Fibroblast of the aortic adventitia (primary cell): ENCODE measurements around the gene PHYHIPL. TPM values are rescaled to one million over a fixed set of nuclear protein-coding genes. Genes with fewer than 3 reads are reported as not detected.
"Not testable (repeated sequence)": the region's sequence is repeated elsewhere in the genome, so short reads cannot be mapped to it uniquely, and the experiment has no call there.

Experiments
- DNase-seq: peaks from one replicate; pipeline ENCODE4 v3.0.0-alpha.2; 2010; ENCODE audit warnings: low read depth
- H3K4me3 ChIP-seq: 2 replicates; pipeline ENCODE4 v1.5.1; 2011; ENCODE audit warnings: low read depth, mild to moderate bottlenecking, control low read depth, low read length, moderate library complexity
- CTCF ChIP-seq: IDR thresholded peaks from 2 replicates; pipeline ENCODE4 v1.5.1; 2011; ENCODE audit warnings: mild to moderate bottlenecking, low read length, control low read depth, inconsistent platforms; ENCODE audit not compliant: insufficient read depth
- total RNA-seq: library from RNA; depleted of rRNA; stranded (reverse); fragments of >200 nt; gene quantifications from 2 replicates; pipeline ENCODE4 v1.2.3, GENCODE V29; 2012; ENCODE audit warnings: low replicate concordance

PHYHIPL gene
- total RNA-seq, 1 donor: not detected

- H3K4me3 ChIP-seq: no peak overlapping the region
- DNase-seq: no peak
- TF ChIP-seq CTCF: no peak
Measured at GRCh38 chr10:59216178-59216869, 39.9 kb downstream of the PHYHIPL start.

- TF ChIP-seq CTCF: no peak
- DNase-seq: no peak
Measured at GRCh38 chr10:59222788-59223187, 46.3 kb downstream of the PHYHIPL start.

GRCh38 chr10:59223597-59223996, 47.2 kb downstream of the PHYHIPL start:
- DNase-seq, H3K4me3 ChIP-seq: not testable (repeated sequence)

More at GRCh38 chr10:59222788-59223187, 46.3 kb downstream of the PHYHIPL start:
- H3K4me3 ChIP-seq: no peak overlapping the region

DNA sequence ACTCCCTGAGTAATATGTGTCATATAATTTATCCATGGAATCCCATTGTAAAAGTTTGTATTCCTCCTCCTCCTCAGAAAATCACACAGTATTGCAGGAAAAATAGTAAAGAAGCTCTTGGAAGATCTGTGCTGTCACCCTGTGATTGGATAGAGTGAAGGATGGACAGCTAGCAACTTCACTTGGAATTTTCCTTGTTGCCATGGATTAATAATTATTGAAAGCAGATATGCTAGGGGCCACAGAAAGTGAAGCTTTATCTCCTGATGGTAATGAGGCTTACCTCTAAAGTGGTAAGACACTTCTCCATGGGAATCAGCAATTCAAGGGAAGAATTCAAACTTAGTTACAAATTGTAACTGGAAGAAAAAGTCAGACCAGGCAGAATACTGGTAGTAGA, 48.8 kb downstream of the PHYHIPL start:
- H3K4me3 ChIP-seq: no peak overlapping the region
- DNase-seq: no peak
- TF ChIP-seq CTCF: no peak

GRCh38 chr10:59227136-59227673, 50.8 kb downstream of the PHYHIPL start:
- TF ChIP-seq CTCF: no peak
- no peak overlapping the region for H3K4me3 ChIP-seq
- DNase-seq: no peak

DNA sequence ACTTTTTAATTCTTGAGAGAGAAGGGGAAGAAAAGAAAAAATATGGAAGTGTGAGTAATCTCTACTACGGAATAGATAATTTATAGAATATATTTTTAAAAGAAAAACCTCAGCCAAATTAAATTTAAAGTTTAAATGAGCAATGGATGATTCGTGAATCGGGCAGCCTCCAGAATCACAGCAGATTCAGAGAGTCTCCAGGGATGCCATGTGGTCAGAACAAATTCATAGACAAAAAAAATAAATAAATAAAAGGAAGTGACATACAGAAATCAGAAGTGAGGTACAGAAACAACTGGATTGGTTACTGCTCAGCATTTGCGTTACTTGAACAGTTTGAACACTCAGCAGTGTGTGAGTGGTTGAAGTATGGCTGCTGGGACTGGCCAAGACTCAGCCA, 53.0 kb downstream of the PHYHIPL start:
- TF ChIP-seq CTCF: no peak
- no peak overlapping the region for H3K4me3 ChIP-seq
- DNase-seq: no peak

DNA sequence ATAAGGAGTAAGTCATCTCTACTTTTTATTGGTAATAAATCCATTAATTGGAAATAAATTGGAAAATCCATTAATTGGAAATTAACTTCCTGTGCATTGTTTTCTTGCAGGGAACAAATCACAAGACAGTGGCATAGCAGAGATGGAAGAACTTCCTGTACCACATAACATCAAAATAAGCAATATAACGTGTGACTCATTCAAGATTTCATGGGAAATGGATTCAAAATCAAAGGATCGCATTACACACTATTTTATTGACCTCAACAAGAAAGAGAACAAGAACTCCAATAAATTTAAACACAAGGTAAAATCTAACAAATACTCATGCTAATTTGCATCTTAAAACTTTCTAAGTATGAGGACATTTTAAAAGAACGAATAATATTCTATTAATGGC, 57.8 kb downstream of the PHYHIPL start:
- no peak for TF ChIP-seq CTCF
- H3K4me3 ChIP-seq: no peak overlapping the region
- no peak for DNase-seq
